ENCODE results near the gene RXRA.

Gene RXRA

DNA sequence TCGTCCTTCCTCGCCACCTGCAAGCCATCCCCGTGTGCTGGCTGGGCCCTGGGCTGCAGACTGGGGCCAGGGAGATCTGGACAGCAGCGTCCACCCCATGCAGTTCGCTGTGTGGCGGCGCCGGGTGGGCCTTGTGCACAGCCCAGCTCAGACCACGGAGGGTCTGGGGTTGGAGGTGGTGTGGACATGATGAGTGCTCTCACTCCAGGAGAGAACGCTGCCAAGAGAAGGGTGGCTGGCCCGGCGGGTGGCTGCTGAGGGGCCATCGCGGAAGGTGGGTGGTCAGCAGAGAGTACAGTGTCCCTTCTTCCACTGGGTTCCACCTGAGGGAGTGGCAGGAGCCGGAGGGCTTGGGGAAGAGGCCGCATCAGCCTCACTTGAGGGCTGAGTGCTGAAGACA, 44.4 kb downstream of the RXRA start:
- no peak for DNase-seq

DNA sequence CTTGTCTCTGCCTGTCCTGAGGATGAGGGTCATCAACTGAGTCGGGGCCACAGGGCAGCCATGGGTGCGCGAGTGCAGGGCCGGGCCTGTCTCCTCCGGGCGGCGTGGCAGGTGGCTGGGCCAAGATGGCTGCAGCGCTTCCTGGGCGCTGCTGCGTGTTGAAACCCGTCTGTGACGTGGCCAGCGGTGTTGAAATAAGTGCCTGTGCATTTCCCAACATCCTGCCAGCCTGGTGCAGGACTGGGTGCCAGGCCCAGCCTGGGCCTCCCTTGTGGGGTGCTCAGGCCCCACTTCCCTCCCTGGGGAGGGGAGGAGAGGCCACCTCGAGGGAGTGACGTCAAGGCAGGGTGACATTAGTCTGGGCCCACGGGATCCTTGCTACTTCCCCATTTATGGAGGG, 45.5 kb downstream of the RXRA start:
- DNase-seq, result no peak

DNA sequence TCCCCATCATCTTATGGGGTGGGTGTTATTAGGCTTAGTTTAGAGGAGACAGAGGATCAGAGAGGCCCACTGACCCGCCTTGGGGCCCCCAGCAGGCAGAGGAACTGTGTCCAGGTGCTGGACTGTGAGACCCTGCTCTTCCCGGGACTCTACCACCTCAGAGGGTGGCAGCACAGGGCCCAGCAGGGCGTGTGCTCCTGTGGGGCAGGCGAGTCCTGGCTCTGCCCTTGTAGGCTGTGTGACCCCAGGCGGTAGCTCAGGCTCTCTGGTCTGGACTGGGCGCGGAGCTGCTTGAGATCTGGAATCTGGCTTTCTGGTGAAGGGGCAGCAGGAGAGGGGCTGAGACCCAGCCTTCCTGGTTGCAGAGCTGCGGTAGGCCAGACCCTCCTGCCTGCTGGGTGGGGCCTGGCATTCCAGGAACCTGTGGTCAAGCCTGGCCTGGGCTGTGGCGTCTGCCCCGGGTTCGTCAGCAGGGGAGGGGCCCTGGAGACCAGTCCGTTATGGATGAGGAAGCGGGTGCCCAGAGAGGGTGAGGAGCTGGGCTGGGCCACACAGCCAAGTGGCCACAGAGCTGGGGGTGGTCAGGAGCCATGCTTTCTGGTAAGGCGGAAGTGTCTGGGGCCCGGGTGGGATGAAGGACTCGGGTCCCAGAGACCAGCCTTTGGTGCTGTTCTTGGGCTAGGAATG, 46.5 kb downstream of the RXRA start:
- DNase-seq, result no peak

DNA sequence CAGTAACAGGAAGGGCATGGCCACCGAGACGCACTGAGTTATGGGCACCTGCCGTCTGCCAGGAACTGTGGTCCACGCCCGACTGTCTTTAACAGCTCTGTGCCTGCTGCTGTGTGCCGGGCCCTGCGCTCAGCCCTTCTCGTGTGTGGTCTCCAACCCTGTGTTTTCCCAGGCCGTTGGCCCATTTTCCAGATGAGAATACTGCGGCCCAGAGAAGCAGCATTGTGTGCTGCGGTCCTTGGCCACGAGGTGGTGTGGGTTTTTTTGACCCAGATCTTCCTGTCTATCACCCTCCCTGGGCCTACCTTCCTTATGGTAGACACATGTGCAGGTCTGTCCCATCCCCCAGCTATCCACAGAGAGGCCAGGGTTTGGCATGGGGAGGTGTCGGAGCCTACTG, 47.0 kb downstream of the RXRA start:
- no peak for DNase-seq

DNA sequence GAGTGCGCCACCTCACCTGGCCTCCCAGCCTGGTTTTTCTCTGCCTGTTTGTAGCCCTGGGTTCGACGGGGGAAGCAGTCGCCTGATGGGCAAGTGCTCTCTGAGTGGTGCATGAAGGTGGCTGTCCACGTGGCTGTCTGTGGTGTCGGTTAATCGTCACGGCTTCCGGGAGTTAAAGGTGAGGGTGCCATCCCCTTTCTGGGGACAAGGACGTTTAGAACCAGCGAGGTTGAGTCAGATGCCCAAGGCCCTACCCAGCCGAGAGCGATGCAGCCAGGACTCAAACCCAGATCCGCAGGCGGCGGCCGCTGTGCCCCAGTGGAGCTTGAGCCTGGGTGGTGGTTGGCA, 47.7 kb downstream of the RXRA start:
- DNase-seq, result no peak

DNA sequence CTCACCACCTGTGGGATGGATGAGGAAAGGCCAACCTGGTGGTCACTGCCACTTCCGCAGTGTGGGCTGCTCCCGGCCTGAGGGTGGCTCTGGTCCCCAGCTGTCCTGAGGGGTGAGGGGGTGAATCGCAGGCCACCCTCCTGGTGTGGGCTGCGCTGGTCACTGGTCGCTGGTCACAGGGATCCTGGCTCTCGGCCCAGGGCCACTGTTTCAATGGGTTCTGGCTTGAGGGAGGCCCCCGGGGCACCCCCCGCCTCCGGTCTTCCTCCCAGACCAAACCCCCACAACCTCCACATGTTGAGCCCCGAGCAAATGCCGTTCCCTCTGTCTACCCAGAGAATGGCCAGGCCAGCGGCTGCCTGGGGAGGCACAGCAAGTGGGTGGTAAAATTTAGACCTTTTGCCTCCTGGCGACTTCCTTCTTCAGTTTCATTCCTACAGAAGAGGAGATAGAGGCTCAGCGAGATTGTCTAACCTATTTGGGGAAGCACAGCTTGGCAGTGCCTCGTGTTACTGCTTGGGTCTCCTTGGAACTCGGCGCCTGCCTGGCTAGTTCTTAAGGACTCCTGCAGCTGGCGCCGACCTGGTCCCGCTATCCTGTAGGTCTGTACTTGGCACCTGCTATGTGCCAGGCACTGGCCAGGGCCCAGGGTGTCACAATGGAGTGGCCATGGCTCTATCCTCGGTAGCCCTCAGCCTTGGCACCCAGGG, 48.2 kb downstream of the RXRA start:
- no peak for DNase-seq

DNA sequence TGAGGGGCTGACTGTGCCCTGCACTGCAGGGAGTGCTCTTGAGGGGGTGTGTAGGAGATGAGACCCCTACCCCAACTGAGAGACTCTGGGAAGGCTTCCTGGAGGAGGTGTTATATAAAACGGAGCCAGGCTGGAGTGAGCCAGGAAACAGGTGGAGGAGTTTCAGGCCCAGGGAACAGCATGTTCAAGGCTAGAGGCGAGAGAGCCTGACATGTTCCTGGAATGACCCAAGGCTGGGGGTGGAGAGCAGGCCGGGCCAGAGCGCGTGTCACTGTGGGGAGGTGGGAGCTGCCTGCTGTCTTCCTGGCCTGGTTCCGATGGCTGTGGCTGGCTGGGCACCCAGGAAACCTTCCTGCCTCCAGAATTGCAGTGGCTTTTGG, 48.7 kb downstream of the RXRA start:
- DNase-seq, result no peak

DNA sequence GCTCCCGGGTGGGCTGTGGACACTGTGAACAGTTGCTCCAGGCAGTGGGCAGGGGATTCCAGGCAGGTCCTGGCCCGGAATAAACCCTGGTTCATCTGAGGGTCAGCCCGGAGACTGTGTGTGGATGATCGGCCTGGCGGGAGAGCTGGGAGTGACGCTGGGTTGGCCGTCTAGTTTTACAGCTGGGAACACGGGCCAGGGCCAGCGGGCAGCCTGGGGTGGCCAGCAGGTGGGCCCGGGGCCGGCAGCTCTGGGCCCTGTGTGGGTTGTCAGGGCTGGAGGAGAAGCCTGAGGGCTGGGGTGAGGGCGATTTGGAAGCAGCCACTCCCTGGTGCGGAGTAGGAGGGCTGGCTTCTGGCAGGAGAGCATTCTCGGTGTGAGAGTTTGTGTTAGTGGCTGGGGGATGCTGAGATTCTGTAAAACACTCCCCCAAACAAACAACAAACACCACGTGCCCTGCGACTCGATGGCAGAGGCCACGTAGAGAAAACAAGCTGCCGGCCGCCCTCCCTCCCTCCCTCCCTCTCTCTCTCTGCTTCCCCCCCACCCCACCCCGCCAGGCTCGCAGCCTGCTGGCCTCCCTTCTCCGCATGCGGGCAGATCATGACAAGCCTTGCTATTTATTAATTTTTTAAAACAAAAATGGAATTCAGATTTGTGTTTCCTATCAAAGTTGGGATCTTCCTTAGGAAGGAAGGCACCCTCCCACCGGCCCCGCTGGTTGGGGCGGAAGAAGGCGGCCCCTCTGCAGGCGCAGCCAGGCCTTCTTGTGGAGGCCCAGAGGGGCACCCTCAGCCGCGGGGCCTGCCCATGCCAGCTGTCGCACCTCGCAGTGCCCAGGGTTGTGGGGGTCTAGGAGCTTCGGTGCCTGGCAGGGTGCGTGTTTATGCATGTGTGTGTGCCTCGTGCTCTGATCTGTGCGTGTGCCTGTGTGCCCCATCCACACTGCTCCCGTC, 49.5 kb downstream of the RXRA start:
- DNase-seq, result peak; percentile 79

DNA sequence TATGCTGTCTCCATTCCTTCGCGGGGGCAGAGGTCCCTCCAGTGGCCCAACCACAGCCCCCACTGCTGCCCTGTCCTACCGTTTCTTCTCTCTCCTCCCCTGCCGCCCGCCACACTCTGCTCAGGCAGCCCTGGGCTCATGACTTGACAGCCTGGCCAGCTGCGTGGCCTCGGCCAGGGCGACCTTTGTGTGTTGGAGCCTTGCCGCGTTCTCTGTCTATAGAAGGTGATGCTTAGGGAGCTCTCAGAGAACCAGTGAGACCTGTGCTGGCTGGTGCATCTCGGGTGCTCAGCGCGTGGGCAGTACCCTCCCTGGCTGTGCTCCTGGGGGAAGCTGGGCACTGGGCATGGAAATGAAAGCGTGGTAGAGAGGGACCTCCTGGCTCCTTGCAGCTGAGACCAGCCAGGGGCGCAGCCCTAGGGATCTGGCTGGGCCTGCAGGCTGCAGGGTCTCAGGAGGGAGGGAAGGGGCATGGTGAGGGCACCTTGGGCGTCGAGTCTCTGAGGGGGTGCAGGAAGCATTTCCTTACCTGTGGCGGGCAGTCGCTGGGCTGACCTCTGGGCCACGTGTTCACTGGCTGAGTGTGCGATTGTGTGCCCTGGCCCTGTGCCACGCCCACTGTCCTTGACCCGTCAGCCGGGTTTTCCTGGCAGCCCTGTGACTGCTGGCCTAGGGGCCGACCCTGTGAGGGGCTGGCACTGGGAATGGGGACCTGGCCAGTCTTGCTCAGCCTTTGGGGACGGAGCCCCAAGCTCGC, 50.3 kb downstream of the RXRA start:
- no peak for DNase-seq

DNA sequence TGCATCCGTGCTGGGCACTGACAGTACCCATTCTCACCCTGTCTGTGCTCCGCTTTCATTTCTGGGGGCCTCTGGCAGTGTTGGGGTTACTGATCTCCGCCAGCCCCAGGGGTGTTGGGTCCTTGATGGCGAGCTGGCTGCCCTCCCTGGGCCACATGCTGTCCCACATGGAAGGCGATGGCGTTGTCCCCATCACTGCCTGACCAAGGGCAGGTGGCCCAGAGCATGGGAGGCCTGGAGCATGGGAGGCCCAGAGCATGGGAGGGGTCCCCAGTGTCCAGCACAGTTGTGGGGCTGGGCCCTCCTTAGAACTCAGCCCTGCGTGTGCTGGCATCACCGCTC, 50.9 kb downstream of the RXRA start:
- no peak for DNase-seq

DNA sequence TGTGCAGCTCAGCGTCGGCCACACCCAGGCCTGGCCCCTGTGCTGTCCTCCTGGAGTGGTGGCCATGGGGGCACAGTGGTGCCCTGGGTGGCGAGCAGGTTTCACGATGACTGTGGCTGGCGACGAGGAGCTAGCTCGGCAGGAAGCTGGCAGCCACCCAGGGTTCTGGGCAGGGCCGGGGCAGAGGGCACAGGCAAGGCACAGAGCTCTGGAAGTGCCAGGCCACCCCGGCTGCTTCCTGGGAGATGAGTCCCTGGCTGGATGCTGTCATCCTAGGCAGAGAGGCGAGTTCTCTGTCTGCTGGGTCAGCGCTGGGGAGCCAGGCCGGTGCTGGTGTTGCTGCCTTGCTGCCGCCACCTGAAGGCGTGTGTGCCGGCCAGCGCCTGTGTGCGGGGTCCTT, 51.7 kb downstream of the RXRA start:
- no peak for DNase-seq

DNA sequence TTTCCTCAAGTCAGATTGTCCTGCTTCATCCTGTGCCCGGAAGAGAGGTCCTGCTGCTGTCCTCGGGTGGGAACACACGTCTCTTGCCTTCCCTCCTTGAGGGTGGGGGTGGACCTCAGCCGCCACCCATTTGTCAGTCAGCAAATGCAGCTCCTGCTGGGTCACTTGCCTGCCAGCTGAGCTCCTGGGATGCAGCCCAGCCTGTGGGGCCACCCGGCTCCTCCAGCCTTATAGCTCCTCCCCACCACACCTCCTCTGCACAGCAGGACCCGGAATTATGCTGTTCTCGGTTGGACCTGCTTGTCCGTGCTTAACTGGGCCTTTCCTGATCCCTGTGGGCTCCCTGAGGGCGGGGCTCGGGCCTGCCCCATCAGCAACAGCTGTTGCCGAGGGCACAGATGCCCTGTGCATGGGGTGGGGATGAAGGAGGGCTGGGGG, 52.7 kb downstream of the RXRA start:
- peak; percentile 77 for DNase-seq

DNA sequence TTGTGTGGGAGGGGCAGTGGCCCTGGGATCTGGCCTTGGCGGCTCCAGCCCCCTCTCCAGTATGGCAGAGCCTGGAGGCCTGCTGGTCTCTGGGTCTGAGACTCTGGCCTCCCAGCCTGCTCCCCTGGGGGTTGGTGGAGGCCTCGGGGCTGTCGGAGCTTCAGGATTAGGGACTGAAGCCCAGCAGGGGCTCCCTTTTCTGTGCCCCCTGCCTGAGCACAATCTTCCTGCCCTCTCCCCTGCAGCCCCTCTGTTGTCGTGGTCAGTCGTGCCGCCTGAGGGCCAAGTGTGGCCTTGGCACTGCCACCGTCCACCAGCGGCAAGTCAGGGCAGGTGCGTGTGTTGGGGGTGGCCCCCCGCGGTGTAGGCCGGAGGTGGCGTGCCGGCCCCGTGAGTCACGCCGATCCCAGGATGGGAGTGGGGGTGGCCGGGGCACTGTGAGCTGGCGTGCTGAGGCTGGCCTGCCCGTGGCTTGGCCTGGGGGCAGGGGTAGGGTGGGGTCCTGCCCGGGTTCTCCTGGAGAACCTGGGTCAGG, 53.6 kb downstream of the RXRA start:
- no peak for DNase-seq

DNA sequence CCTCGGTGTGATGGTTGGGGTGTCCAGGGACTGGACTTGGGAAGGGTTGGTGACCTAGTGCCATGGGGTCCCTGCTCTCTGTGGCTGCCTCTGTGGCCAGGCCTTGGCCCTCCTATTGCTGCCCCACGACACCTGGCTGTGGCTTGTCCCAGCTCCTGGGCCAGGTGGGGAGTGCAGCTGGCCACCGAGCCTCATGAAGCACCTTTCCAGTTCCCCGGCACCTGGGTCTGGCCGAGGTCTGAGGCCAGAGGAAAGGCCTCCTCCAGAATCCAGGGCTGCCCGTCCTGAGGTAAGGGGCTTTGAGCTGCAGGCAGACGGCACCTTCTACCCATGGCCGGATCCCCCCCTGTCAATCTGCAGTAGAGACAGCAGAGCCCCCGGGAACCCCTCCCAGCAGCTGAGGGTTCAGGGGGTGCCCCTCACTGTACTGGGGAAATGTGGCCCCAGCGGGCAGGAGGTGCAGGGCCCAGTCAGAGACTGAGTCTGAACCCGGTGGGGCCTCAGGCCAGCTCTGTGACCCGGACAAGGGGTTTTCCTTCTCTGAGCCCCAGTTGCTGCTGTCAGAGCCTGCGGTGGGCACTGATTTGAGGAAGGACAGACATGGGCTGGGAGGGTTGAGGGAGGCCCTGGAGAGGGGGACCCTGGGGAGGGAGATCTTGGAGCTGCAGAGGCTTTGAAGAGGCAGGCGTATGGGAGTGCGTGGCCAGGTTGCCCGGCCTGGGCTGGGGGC, 54.5 kb downstream of the RXRA start:
- no peak for DNase-seq

DNA sequence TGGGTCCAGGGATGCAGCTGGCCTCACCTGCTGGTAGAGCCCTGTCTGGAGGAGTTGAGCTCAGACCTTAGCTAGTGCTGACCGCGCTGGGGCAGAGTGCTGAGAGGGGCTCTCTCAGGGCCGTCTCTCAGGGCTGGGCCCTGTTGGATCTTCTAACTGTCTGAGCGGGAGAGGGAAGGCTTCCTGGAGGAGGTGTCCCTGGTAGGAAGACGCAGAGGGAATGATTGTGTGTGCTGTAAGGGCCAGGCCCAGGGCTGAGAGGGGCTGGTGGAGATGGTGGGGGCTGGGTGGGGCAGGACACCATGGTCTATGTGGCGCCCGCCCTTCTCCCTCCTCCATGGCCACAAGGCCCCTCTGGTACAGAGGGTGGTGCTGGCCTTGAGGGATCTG, 55.0 kb downstream of the RXRA start:
- DNase-seq, result no peak

DNA sequence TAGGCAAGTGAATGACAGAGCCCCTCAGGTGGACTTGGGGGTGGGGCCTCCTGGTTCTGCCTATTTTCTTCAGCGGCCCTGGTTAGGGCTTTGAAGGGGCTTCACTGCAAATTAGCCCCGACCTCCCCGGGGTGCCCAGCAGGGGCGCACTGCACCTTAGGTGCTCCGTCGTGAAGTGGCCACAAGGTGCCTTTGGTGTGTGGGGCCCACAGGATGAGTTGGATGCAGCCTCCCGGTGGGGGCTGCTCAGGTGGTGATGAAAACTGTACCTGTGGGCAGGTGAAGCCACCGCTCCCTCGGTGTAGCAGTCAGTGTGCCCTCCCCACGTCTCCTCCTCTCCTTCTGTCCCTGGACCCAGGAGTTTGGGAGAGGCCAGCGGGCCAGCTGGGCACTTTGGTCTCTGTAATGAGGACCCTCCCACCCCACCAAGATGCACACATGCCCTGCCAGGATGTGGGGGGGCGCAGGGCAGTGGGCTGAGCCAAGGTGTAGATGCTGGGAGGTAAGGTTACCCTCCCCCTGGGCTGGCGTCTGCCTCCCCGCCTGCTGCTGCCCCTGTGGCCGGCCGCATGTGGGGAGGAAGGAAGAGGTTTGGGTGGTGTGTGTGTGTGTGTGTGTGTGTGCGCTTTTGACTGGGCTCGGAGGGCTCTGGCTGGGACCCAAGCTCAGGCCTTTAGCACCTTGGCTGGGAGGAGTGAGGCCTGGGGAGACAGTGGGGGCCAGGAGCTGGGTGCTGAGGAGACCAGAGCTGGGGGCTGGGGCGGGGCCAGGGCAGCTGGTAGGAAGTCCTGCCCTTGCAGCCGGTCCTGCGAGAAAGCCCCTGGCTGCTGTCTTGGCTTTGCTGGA, 55.6 kb downstream of the RXRA start:
- no peak for DNase-seq

DNA sequence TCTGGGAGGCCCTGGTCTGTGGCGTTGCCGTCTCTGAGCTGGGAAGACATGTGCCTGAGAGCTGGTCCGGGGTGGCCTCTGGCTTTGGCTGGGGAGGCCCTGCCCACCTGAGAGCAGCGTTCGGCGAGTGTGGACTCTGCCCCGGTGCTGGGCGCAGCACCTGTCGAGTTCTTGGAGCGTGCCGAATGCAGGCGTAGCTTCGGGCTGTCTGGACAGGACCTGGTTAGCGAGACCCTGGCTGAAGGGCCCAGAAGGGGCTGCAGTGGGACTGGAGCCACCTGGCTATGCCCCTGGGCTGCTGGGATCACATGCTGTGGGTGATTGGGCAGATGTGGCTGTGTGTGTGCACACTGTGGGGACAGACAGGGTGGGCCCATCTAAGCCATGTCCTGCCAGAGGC, 56.5 kb downstream of the RXRA start:
- no peak for DNase-seq

DNA sequence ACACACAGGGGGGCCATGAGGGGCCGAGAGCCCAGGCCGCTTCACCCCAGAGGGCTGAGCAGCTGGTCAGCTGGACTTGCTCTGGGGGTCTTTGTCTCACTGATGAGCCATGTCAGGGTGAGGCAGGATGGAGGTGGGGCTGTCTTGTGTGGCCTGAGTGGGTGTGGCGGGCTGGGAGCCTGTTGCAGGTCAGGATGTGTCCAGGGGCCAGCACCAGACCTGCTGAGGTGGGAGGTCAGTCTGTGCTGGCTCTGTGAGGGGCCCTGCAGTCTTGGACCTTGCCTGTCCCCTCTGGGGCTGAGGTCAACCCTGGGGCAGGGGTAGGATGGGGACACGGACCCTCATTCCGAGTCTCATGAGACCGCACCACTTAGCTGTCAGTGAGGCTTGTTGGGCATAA, 56.9 kb downstream of the RXRA start:
- DNase-seq, result no peak

DNA sequence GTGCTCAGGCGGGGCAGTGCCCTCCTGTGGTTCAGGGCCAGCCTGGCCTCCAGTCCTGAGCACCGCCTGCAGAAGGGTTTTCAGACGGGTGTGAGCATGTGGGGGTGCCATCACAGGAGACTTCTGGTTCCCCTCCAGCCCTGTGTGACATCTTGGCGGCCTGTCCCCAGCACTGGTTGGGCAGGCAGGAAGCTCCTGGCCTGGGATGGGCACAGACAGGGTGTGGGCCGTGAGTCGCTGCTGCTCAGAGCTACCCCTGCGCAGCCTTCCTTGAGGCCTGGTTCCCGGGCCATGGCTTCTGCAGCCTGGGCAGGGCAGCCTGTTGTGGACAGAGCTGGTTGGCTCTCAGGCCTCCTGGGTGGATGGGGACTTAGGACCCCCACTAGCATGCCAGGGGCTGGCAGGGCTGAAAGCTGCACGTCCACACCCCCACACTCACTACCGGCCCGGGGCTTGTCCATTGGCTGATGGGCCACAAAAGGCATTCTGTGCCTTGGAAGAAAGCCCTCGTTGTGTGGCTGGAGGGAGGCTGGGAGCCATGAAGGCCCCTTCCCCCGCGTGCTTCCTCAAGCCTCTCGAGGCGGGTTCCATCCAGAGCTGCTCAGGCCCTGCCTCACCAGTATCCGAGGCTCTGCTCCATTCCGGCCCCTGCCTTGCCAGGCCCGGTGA, 58.7 kb downstream of the RXRA start:
- no peak for DNase-seq

DNA sequence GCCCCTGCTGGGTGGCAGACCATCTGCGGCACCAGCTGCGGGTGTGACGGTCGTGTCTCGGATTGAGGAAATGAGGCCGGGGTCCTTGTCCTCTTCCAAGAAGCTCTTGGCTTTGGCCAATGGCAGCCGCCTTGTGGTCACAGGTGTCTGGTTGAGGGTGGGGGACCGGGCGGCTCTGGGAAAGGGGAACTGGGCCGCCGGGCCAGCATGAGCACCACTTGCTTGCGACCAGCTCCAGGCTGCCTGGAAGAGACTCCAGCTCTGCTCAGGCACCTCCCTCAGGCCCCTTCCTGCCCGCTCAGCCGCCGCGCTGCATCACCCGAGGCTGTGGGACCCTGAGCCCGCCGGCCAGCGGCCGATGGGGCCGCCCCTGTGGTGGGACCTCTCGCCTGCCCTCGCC, 59.7 kb downstream of the RXRA start:
- DNase-seq, result no peak
